Stimulated activated CD8-positive, alpha-beta memory T cell treated with anti-CD3 and anti-CD28 coated beads, Interleukin-7, amount 100 ng/mL, for 4 hours (primary cell): ENCODE results near the gene EMC8.

Experiments used
- DNase-seq, 2 donors: peaks; one replicate each; pipeline ENCODE4 v3.0.0-alpha.2; 2020; ENCODE audit warnings: low read depth in 2 of 2

The EMC8 gene

GRCh38 chr16:85730186-85730465 is 69.2 kb downstream of the EMC8 start:
- DNase-seq: no peak

DNA sequence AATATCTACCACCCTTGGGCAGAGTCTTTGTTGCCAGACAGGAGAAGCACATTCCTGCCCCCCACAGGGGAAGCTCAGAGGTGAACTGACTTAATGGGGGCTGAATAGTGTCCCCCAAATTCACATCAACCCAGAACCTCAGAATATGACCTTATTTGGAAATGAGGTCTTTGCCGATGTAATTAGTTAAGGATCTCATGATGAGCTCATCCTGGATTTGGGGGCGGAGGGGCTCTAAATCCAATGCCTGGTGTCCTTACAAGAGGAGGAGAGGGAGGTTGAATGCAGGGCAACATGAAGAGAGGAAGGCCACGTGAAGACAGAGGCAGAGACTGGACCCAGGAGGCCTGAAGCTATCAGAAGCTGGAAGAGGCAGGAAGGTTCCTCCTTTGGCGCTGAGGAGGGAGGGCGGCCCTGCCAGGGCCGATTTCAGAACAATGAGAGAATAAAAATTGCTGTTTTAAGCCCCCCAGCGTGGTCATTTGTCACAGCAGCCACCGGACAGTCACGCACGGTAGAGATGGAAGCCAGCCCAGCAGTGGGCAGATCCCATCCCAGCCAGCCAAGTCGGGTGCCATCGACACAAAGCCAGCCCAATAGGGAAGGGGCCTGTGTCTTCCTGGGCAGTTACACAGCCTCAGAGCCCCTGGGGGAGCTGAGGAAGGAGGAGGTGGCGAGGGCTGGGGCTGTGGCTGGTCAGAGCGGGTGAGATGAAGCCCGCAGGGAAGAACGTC is 69.7 kb downstream of the EMC8 start:
- DNase-seq: no peak

DNA sequence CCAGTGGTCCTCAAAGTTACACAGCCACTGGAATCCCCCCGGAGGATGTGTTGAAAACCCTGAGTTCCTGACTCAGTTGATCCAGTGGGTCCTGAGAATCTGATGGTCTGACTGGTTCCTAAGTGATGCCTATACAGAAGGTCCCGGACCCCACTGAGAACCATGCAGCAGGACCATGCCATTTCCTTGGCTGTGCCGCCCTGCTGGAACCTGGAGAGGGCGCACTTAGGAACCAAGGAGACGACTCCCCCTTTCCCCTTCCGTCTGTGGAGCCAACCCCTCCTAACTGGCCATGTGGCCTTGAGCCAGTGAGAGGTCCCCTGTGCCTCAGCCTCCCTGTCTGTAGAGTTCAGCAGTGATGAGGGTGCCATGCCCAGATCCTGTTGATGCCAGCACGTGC is 70.5 kb downstream of the EMC8 start:
- no peak for DNase-seq
